ENCODE measurements around the gene PRPF39.
A peak's percentile ranks its signal among the peaks of the same experiment; 100 is the strongest.

The PRPF39 gene

DNA sequence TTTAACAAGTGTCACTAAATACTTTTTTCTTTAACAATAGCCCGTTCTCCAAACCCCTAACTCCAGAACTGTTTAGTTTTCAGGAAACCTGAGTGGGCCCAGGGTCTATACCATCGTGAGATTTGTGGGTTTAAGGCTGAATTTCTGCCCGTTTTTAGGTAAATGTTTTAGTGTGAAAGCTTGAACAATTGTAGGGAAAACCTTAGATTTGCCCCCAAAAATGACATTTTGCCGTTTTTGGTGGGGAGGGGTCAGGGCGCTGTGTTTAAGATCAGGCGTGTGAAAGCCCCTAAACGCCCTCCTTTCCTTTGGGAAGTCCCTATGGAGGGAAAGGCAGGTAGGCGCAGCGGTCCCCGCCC lies 320 bp upstream of the PRPF39 start:
- DNase-seq = no peak

- peak; percentile 50 for DNase-seq
Observed at GRCh38 chr14:45084946-45085346, 1.0 kb downstream of the PRPF39 start.

- DNase-seq = no peak
Observed at GRCh38 chr14:45089813-45090212, 5.9 kb downstream of the PRPF39 start.

- DNase-seq = no peak
Observed at GRCh38 chr14:45091710-45092109, 7.8 kb downstream of the PRPF39 start.

- DNase-seq = no peak
Observed at GRCh38 chr14:45094275-45094674, 10.4 kb downstream of the PRPF39 start.

DNA sequence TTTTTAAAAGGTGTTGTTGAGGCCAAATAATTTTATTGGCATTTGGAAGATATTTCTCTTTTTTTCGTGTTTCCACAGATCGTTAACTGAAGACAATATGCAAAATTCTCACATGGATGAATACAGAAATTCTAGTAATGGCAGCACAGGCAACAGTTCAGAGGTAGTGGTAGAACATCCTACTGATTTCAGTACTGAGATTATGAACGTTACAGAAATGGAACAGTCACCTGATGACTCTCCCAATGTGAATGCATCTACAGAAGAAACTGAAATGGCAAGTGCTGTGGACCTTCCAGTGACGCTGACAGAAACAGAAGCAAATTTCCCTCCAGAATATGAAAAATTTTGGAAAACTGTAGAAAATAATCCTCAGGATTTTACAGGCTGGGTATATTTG lies 11.2 kb downstream of the PRPF39 start:
- DNase-seq = no peak

- no peak for DNase-seq
Observed at GRCh38 chr14:45096218-45096617, 12.3 kb downstream of the PRPF39 start.

- no peak for DNase-seq
Observed at GRCh38 chr14:45103806-45104205, 19.9 kb downstream of the PRPF39 start.

GRCh38 chr14:45104561-45104960 lies 20.6 kb downstream of the PRPF39 start:
- no peak for DNase-seq

DNA sequence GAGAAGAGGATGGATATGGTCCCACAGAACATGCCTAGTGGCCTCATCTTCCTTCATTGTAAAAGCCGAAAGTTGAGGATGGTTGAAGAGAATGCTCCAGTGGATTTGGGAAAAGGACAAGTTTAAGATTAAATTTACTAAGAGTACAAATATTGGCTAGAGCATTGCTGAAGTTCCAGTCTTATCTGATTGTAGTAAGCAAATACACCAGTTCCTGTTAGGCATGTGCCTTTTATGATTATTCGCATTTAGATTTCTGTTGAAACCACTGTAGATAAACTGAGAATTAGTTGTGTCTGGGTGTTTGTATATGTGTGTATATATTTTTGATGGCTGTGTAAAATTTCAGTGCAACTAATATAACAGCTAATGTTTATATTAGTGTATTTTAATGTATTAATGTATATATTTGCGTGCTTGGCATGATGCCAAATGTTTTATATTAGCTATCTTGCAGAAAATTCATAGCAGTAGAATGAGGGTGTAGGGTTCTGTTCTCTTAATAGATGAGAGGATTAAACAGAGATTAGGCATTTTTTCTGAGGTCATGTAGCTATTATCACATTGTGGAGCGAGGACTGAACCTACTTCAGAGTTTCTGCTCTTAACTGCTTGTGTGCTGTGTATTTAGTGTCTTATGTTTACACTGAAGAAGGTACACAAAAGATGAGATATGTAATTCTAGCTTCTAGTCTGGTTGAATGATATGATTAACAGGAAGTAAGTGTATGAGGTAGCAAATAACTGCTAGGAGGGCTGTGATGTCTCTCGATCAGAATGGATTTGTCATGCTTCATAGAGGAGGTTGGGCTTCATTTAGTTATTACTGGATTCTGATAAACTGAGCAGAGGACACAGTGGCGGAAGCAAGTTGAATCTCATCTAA lies 29.2 kb downstream of the PRPF39 start:
- peak; percentile 69 for DNase-seq

DNA sequence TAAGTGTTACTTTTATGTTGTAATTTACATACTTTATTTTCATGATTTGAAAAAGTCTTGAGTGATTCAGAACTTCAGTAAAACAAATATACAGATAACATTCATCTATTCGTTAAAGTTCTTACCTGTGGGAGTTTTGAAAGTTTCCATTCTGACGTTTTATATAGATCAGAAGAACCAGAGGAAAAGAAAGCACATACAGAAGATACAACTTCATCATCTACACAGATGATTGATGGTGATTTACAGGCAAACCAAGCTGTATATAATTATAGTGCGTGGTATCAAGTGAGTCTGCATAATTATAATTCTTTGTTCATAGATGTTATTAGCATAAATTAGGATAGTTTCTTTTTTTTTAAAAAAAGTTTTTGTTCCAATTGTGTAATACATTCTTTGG lies 30.4 kb downstream of the PRPF39 start:
- DNase-seq = no peak

- no peak for DNase-seq
Observed at GRCh38 chr14:45118594-45118993, 34.7 kb downstream of the PRPF39 start.

- DNase-seq = peak; percentile 75
Observed at GRCh38 chr14:45120096-45120495, 36.2 kb downstream of the PRPF39 start.

DNA sequence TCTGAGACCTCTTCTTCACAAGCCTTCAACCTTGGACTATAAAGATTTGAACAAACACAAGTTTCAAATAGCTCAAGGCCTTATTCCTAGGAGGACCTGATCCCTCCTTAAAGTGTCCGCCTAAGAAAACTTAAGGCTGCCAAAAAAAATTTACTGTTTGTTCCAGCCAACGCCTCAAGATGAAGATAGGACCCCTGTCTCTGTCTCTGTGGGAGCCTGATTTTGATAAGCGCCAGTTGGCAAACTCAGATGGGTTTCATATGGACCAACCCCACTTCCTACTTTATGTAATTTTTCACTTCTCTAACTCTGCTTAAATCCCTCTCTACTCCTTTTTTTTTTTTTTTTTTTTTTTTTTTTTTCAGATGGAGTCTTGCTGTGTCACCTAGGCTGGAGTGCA lies 39.4 kb downstream of the PRPF39 start:
- DNase-seq = peak; percentile 79

- no peak for DNase-seq
Observed at GRCh38 chr14:45125754-45126153, 41.8 kb downstream of the PRPF39 start.

DNA sequence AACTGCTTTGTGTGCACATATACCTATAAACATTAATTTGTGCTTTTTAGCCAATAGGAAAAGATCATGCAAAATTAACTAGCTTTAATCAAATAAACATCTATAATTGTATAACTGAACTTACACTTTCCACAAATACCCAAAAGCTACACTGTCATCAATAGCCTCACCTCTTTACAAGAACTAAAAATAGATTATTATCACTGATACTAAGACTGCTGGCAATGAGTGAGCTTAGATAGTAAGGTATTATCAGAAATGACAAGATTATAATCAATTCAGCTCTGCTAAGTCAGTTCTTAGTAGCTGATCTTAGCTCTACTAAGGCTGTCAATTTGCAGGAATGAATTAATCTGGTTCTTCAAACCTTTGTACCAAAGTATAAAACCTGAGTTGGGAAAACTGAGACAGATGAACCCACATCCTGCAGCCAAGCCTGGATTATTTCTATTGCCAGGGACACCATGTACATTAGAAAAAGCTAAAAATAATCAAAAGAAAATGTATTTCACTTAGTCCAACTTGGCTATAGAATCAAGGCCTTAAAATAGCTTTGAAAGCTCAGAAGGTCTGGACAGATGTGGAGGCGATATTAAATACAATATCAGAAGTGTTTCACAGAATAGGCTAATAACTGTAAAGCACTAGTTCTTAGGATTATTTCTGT lies 45.2 kb downstream of the PRPF39 start:
- no peak for DNase-seq

GRCh38 chr14:45133683-45134050 lies 49.8 kb downstream of the PRPF39 start:
- no peak for DNase-seq

DNA sequence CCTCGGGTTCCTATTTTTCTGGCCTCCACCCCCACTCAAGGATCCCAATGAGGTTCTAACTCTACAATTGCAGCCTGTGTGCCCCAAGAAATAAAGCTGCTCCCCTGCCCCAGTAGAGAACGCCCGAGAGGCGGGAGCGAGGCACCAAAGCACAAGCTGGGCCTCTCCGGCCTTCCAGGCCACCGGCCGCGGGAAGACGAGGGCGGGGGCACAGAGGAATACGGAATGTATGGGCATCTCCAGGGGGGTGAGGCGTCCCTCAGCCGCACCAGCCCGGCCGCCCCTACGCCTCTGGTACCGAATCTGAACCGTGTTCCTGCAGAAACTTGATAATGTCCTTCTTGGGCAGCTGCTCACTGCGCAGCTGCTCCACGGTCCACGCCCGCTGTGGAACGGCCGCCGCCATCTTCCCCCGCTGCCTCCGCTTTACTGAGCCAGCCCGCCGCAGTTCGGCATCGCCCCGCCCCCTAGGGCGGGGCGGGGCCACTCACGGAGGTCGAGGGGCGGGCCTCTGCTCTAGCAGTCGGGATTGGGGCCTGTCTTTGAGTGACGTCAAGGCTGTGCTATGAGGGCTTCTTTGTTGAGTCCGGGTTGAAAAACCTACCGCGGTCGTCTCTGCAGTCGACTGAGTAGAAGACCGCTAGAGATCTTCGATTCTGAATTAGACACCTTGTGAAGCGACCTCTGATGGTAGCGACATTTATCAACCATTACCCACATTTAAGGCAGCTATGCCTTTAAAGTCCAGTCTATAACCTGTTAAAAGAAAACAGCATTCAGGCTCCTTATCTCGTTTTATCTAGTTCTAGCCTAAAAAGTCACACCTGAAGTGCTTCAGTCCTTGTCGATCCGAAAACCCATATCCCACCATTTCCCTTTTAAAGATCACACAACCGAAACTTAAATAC lies 50.4 kb downstream of the PRPF39 start, which contains the start of gene FKBP3:
Gene FKBP3 (minus strand): TSS at position 431 of the 908 bp plus-strand sequence. CDS start 25 bp downstream, at position 406.
- peak; percentile 100 for DNase-seq

GRCh38 chr14:45135156-45135555 lies 51.2 kb downstream of the PRPF39 start:
- peak; percentile 36 for DNase-seq

GRCh38 chr14:45135659-45136395 lies 51.9 kb downstream of the PRPF39 start, which contains the start of gene FANCM:
Gene FANCM, plus strand, starts transcription at chr14:45135930. Its CDS starts 102 bp downstream, at chr14:45136032.
- peak; percentile 99 for DNase-seq

- no peak for DNase-seq
Observed at GRCh38 chr14:45136399-45136798, 52.5 kb downstream of the PRPF39 start.

DNA sequence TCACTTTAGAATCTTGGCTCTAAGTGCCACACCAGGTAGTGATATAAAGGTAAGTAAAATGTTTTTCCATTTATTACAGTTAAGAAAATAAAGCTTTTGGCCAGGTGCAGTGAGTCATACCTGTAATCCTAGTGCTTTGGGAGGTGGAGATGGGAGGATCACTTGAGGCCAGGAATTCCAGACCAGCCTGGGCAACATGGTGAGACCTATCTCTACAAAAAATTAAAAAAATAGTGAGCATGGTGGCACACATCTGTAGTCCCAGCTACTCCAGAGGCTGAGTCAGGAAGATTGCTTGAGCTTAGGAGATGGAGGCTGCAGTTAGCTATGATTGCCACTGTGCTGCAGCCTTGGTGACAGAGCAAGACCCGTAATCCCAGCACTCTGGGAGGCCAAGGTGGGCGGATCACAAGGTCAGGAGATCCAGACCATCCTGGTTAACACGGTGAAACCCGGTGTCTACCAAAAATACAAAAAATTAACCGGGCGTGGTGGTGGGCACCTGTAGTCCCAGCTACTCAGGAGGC lies 56.8 kb downstream of the PRPF39 start:
- DNase-seq = no peak

Measured in hematopoietic multipotent progenitor cell treated with erythropoietin and hydrocortisone succinate and interleukin-3 and kit ligand, for 4 days (in vitro differentiated cells).